Measurements from ENCODE around the gene ENC1. TPM values are rescaled to one million over a fixed set of nuclear protein-coding genes. Genes with fewer than 3 reads are reported as not detected.

ENC1 gene
- polyA plus RNA-seq, 3 donors: 6.9 to 9.9 (median 9.6) TPM

- intact Hi-C loops (cut with micrococcal nuclease): loop anchor here in 1 of 2 donors (10.0 kb wide), 1 partner anchor 259 kb away; no protein-coding TSS in a partner anchor
- H3K27ac ChIP-seq (ENCODE audit: low read depth in 1 of 2, low read length in 2 of 2): no peak overlapping the region
- no peaks in the 10 kb centered on the region for H4K20me1 ChIP-seq (ENCODE audit: insufficient read depth, low read length)
- Mint-ChIP-seq H3K4me3 (no peak overlapping the region), H3K27ac (no peak overlapping the region), H3K36me3 (no peaks in the 10 kb centered on the region), H3K4me1 (peaks cover under 1% of the 10 kb centered on the region), H3K9me3 (peaks cover 0 to 4% (median 2%) of the 10 kb centered on the region in 7 donors), H3K27me3 (ENCODE audit: low read depth in 3 of 3) (peaks cover 1 to 8% (median 7%) of the 10 kb centered on the region in 3 donors)
- no peak overlapping the region for H3K4me2 ChIP-seq (replicated peaks; ENCODE audit: extremely low read depth, low read length, poor library complexity, severe bottlenecking)
- TF ChIP-seq, protein P1, sequence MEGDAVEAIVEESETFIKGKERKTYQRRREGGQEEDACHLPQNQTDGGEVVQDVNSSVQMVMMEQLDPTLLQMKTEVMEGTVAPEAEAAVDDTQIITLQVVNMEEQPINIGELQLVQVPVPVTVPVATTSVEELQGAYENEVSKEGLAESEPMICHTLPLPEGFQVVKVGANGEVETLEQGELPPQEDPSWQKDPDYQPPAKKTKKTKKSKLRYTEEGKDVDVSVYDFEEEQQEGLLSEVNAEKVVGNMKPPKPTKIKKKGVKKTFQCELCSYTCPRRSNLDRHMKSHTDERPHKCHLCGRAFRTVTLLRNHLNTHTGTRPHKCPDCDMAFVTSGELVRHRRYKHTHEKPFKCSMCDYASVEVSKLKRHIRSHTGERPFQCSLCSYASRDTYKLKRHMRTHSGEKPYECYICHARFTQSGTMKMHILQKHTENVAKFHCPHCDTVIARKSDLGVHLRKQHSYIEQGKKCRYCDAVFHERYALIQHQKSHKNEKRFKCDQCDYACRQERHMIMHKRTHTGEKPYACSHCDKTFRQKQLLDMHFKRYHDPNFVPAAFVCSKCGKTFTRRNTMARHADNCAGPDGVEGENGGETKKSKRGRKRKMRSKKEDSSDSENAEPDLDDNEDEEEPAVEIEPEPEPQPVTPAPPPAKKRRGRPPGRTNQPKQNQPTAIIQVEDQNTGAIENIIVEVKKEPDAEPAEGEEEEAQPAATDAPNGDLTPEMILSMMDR (IDR thresholded peaks at IDR 0.05): no peak
- H2AFZ ChIP-seq (ENCODE audit: insufficient read depth, low read depth, low read length, poor library complexity, severe bottlenecking): no peak overlapping the region
- 64% methylated on average over 4 of the region's 5 CpGs for WGBS (ENCODE audit: insufficient coverage)
- no peak for DNase-seq
- H3K4me1 ChIP-seq (ENCODE audit: control insufficient read depth in 1 of 2, insufficient read depth in 2 of 2, low read length in 2 of 2): no peaks in the 10 kb centered on the region
- H3K27me3 ChIP-seq (ENCODE audit: control insufficient read depth in 2 of 2, insufficient read depth in 2 of 2, low read length in 2 of 2): no peaks in the 10 kb centered on the region
- H3K36me3 ChIP-seq (replicated peaks in 1 of 2; ENCODE audit: control insufficient read depth in 1 of 2, insufficient read depth in 2 of 2, low read length in 2 of 2): no peaks in the 10 kb centered on the region
- no peaks in the 10 kb centered on the region for H3K79me2 ChIP-seq (ENCODE audit: insufficient read depth, low read length)
- no peak overlapping the region for H3K4me3 ChIP-seq (replicated peaks in 1 of 3; ENCODE audit: low read depth in 2 of 3, low read length in 3 of 3)
- no peaks in the 10 kb centered on the region for H3K9me3 ChIP-seq (replicated peaks in 1 of 2; ENCODE audit: control insufficient read depth in 1 of 2, insufficient read depth in 1 of 2, low read length in 2 of 2)
- no peak overlapping the region for H3K9ac ChIP-seq (ENCODE audit: insufficient read depth, low read length, poor library complexity, severe bottlenecking)
These were observed 13.5 kb upstream of the ENC1 start for GRCh38 chr5:74653991-74654390.

DNA sequence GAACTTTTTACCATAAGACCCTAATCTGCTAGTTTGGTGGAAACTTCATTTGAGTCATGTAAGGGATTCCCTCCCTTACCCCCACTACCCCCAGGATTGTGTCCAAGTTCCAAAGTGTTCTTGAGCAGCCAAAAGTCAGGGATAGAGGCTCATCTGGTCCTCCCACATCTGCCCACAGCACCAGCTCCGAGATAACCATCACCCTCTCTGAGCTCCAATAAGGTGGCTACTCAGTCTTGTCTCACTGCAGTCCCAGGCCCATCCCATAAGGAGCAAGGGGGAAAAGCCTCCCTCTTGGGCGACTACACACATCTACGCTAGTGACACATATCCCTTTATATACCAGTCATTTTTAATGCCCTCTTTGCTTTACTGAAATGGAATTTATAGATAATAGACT lies 12.0 kb upstream of the ENC1 start:
- intact Hi-C loops (cut with micrococcal nuclease): loop anchor here in 1 of 2 donors (10.0 kb wide), 1 partner anchor 258 kb away; no protein-coding TSS in a partner anchor

More for the DNA sequence above, 12.0 kb upstream of the ENC1 start:
- no peak overlapping the region for H2AFZ ChIP-seq (ENCODE audit: insufficient read depth, low read depth, low read length, poor library complexity, severe bottlenecking)
- Mint-ChIP-seq H3K4me1 (peaks cover 3% of the 10 kb centered on the region), H3K27ac (no peak overlapping the region), H3K4me3 (no peak overlapping the region), H3K27me3 (ENCODE audit: low read depth in 3 of 3) (peaks cover 1 to 8% (median 6%) of the 10 kb centered on the region in 3 donors), H3K9me3 (no peaks in the 10 kb centered on the region), H3K36me3 (no peaks in the 10 kb centered on the region)
- H3K27ac ChIP-seq (ENCODE audit: low read depth in 1 of 2, low read length in 2 of 2): no peak overlapping the region
- no peak overlapping the region for H3K9ac ChIP-seq (ENCODE audit: insufficient read depth, low read length, poor library complexity, severe bottlenecking)
- no peaks in the 10 kb centered on the region for H3K9me3 ChIP-seq (replicated peaks in 1 of 2; ENCODE audit: control insufficient read depth in 1 of 2, insufficient read depth in 1 of 2, low read length in 2 of 2)
- no peaks in the 10 kb centered on the region for H3K27me3 ChIP-seq (ENCODE audit: control insufficient read depth in 2 of 2, insufficient read depth in 2 of 2, low read length in 2 of 2)
- 100% methylated on average over 1 of the region's 3 CpGs for WGBS (ENCODE audit: insufficient coverage)
- H3K79me2 ChIP-seq (ENCODE audit: insufficient read depth, low read length): no peaks in the 10 kb centered on the region
- H3K4me2 ChIP-seq (replicated peaks; ENCODE audit: extremely low read depth, low read length, poor library complexity, severe bottlenecking): no peak overlapping the region
- TF ChIP-seq, protein P1 (IDR thresholded peaks at IDR 0.05): no peak
- H4K20me1 ChIP-seq (ENCODE audit: insufficient read depth, low read length): no peaks in the 10 kb centered on the region
- no peaks in the 10 kb centered on the region for H3K4me1 ChIP-seq (ENCODE audit: control insufficient read depth in 1 of 2, insufficient read depth in 2 of 2, low read length in 2 of 2)
- H3K4me3 ChIP-seq (replicated peaks in 1 of 3; ENCODE audit: low read depth in 2 of 3, low read length in 3 of 3): no peak overlapping the region
- no peak for DNase-seq
- no peaks in the 10 kb centered on the region for H3K36me3 ChIP-seq (replicated peaks in 1 of 2; ENCODE audit: control insufficient read depth in 1 of 2, insufficient read depth in 2 of 2, low read length in 2 of 2)
